GM12878 (cell line): ENCODE measurements around the gene ITPR2. TPM values are rescaled to one million over a fixed set of nuclear protein-coding genes. Genes with fewer than 3 reads are reported as not detected.

ENCODE experiments used
- ATAC-seq: fragments of 200-7000 bp; cut with Tn5 transposase; 3 replicates; pipeline ENCODE4 v1.9.1; 2020; ENCODE audit warnings: mild to moderate bottlenecking, moderate library complexity
- BruUV-seq: library from RNA; stranded (reverse); fragments of 400-500 nt; replicated peaks from 2 replicates; lab custom pipeline; 2021; lab: Mats Ljungman, UMichigan
- CTCF ChIA-PET: fragments of 300-600 bp; sonication (Branson Sonifier 250); formaldehyde crosslinking; extraction: SDS; loops from one replicate; lab custom pipeline; 2021; ENCODE audit warnings: inconsistent platforms; lab: Yijun Ruan, JAX
- POLR2A ChIA-PET: fragments of 350-600 bp; formaldehyde crosslinking; extraction: SDS; loops from one replicate; lab custom pipeline; 2021; ENCODE audit warnings: inconsistent platforms; lab: Charles Lee
- RAD21 ChIA-PET: fragments of 300-600 bp; sonication (Branson Sonifier 250); formaldehyde crosslinking; loops from one replicate; lab custom pipeline; 2023; ENCODE audit warnings: antibody characterized with exemption; ENCODE audit not compliant: unreplicated experiment; lab: Charles Lee
- SMC1A ChIA-PET: fragments of 300-600 bp; sonication (Branson Sonifier 250); formaldehyde crosslinking; loops from one replicate; lab custom pipeline; 2023; ENCODE audit not compliant: unreplicated experiment, uncharacterized antibody; lab: Charles Lee
- DNase-seq: peaks from one replicate; pipeline ENCODE4 v3.0.0-alpha.2; 2011; ENCODE audit warnings: low read depth, low spot score
- FAIRE-seq: peaks from 3 replicates; lab custom pipeline; 2011; peaks lifted over from hg19 to GRCh38; lab: Jason Lieb, UNC
- H2AFZ ChIP-seq: 2 replicates; pipeline ENCODE4 v1.6.0; 2011; ENCODE audit warnings: low read depth, low read length, control low read depth; ENCODE audit not compliant: control insufficient read depth
- H3K27ac ChIP-seq: 2 replicates; pipeline ENCODE4 v1.5.1; 2011; ENCODE audit warnings: control low read depth; ENCODE audit not compliant: control insufficient read depth, insufficient read depth
- H3K27me3 ChIP-seq, 2 experiments: replicated peaks in 1 of 2; 2 replicates each; pipeline versions ENCODE4 v1.6.0 to v1.6.1; 2011; ENCODE audit warnings: low read length in 1 of 2; ENCODE audit not compliant: control insufficient read depth in 2 of 2, insufficient read depth in 2 of 2
- H3K36me3 ChIP-seq, 2 experiments: 2 replicates each; pipeline ENCODE4 v1.5.1; 2011; ENCODE audit warnings: low read length in 1 of 2; ENCODE audit not compliant: control insufficient read depth in 2 of 2, insufficient read depth in 2 of 2
- H3K4me1 ChIP-seq: 2 replicates; pipeline ENCODE4 v1.6.1; 2011; ENCODE audit warnings: mild to moderate bottlenecking, low read length, moderate library complexity, mixed read lengths; ENCODE audit not compliant: control insufficient read depth, insufficient read depth
- H3K4me2 ChIP-seq: 2 replicates; pipeline ENCODE4 v1.6.0; 2011; ENCODE audit warnings: control low read depth; ENCODE audit not compliant: control insufficient read depth, insufficient read depth
- H3K4me3 ChIP-seq: fragments of 200-600 bp; sonication (generic); 2 replicates; pipeline ENCODE4 v1.5.1; 2016
- H3K79me2 ChIP-seq: 2 replicates; pipeline ENCODE4 v1.6.0; 2011; ENCODE audit warnings: low read length; ENCODE audit not compliant: control insufficient read depth, insufficient read depth
- H3K9ac ChIP-seq: 2 replicates; pipeline ENCODE4 v1.8.0; 2011; ENCODE audit warnings: low read length, control low read depth, mixed read lengths; ENCODE audit not compliant: control insufficient read depth, insufficient read depth
- H3K9me3 ChIP-seq: replicated peaks from 3 replicates; pipeline ENCODE4 v1.5.1; 2011; ENCODE audit warnings: mild to moderate bottlenecking, low read length; ENCODE audit not compliant: control insufficient read depth, insufficient read depth
- H4K20me1 ChIP-seq: 2 replicates; pipeline ENCODE4 v1.6.0; 2011; ENCODE audit not compliant: control insufficient read depth, insufficient read depth
- ASH2L ChIP-seq: fragments of 300-600, 200-600 bp; sonication (generic); IDR thresholded peaks from 2 replicates; pipeline ENCODE4 v1.6.1; 2017; ENCODE audit warnings: low read depth, mild to moderate bottlenecking, borderline replicate concordance
- BACH1 ChIP-seq: fragments of 450-650 bp; IDR thresholded peaks from 2 replicates; pipeline ENCODE4 v1.6.1; 2017; ENCODE audit warnings: mild to moderate bottlenecking, borderline replicate concordance
- EP300 ChIP-seq, 2 experiments: fragments of 150-350 bp in 1 of 2; IDR thresholded peaks; 2 replicates each; pipeline ENCODE4 v1.6.1; 2011 to 2012; ENCODE audit warnings: low read depth in 2 of 2, low read length in 2 of 2, borderline replicate concordance in 1 of 2, improper control_type of control experiment in 1 of 2, inconsistent platforms in 1 of 2; ENCODE audit not compliant: control insufficient read depth in 1 of 2
- FOXK2 ChIP-seq: fragments of 450-650 bp; IDR thresholded peaks from 2 replicates; pipeline ENCODE4 v1.6.1; 2017; ENCODE audit warnings: mild to moderate bottlenecking, moderate library complexity
- GABPA ChIP-seq: IDR thresholded peaks from 2 replicates; pipeline ENCODE4 v1.6.1; 2014; ENCODE audit warnings: antibody characterized with exemption, low read depth, mild to moderate bottlenecking, inconsistent platforms
- HDAC6 ChIP-seq: fragments of 200-600 bp; sonication (generic); IDR thresholded peaks from one replicate; pipeline ENCODE4 v1.8.0; 2017; ENCODE audit warnings: antibody characterized with exemption; ENCODE audit not compliant: unreplicated experiment
- KLF5 ChIP-seq: fragments of 450-650 bp; IDR thresholded peaks from 2 replicates; pipeline ENCODE4 v1.6.1; 2014; ENCODE audit warnings: mild to moderate bottlenecking; ENCODE audit not compliant: partially characterized antibody
- RB1 ChIP-seq: fragments of 450-650 bp; formaldehyde crosslinking; IDR thresholded peaks from 2 replicates; pipeline ENCODE4 v1.6.1; 2017; ENCODE audit warnings: mild to moderate bottlenecking, borderline replicate concordance
- RELA ChIP-seq: fragments of 450-650 bp; IDR thresholded peaks from 2 replicates; pipeline ENCODE4 v1.8.0; 2014; ENCODE audit warnings: borderline replicate concordance; ENCODE audit not compliant: partially characterized antibody
- SUZ12 ChIP-seq: fragments of 200-600 bp; sonication (generic); IDR thresholded peaks from one replicate; pipeline ENCODE4 v1.6.1; 2018; ENCODE audit warnings: antibody characterized with exemption, mild to moderate bottlenecking; ENCODE audit not compliant: unreplicated experiment
- TAF1 ChIP-seq: IDR thresholded peaks from 2 replicates; pipeline ENCODE4 v1.6.1; 2011; ENCODE audit warnings: mild to moderate bottlenecking, low read depth, low read length, borderline replicate concordance
- ZNF207 ChIP-seq: fragments of 450-650 bp; IDR thresholded peaks from 2 replicates; pipeline ENCODE4 v1.6.1; 2014; ENCODE audit warnings: antibody characterized with exemption, mild to moderate bottlenecking, borderline replicate concordance
- ZSCAN29 ChIP-seq: fragments of 450-650 bp; IDR thresholded peaks from 2 replicates; pipeline ENCODE4 v1.6.1; 2017; ENCODE audit warnings: mild to moderate bottlenecking, moderate library complexity
- ZZZ3 ChIP-seq: IDR thresholded peaks from 2 replicates; pipeline ENCODE4 v1.6.1; 2011; ENCODE audit warnings: low read depth; ENCODE audit not compliant: control insufficient read depth, insufficient read length
- WGBS: methylation state at CpG from one replicate; pipeline ENCODE4 v1.1.6; 2016; ENCODE audit warnings: low lambda C conversion rate; ENCODE audit not compliant: insufficient replicate concordance, insufficient coverage; ENCODE audit errors: missing lambda C conversion rate; 5-methylcytosine and 5-hydroxymethylcytosine counted together
- in situ Hi-C: fragments of 300-500 bp; cut with MboI; formaldehyde crosslinking; loops from 9 replicates; pipeline ENCODE4 v1.14.3; 2018; ENCODE audit warnings: mixed read lengths
- intact Hi-C: fragments of 100-400 bp; cut with micrococcal nuclease; formaldehyde crosslinking; loops from one replicate; pipeline ENCODE4 v1.14.2; 2022; ENCODE audit not compliant: unreplicated experiment
- polyA plus RNA-seq, 11 experiments: library from polyadenylated mRNA; depleted of rRNA in 4 of 11; unstranded in 6 of 11; stranded (reverse) in 5 of 11; fragments of >200 nt; fragmentation: Nextera tagmentation in 4 of 11; fragmentation: Illumina TruSeq in 1 of 11; extraction: Ambion mirVana in 4 of 11; extraction: Trizol in 1 of 11; gene quantifications; 1 replicate in 1 of 11; 2 replicates in 10 of 11; pipeline versions ENCODE4 v1.2.1 to v1.2.3, GENCODE V29; 2011 to 2016; ENCODE audit warnings: inconsistent platforms in 2 of 11, missing spikeins in 2 of 11, low read depth in 1 of 11
- total RNA-seq, 4 experiments: library from RNA; depleted of rRNA in 3 of 4; stranded (reverse); fragments of >200 nt in 3 of 4; fragmentation: Illumina TruSeq in 1 of 4; extraction: Trizol in 1 of 4; gene quantifications; 2 replicates each; pipeline versions ENCODE4 v1.2.1 to v1.2.3, GENCODE V29; 2013 to 2021
- TF ChIP-seq, protein P1 (sequence below): fragments of 150-350 bp; IDR thresholded peaks from 2 replicates; pipeline ENCODE4 v1.6.1; 2016; ENCODE audit warnings: low read depth, low read length

The ITPR2 gene
- total and polyA plus RNA-seq, 10 of the 15 experiments (the other 5 are each of a cell fraction or from before 2014, with no cell fraction given), result 7.5 to 76.2 (median 47.1) TPM

DNA sequence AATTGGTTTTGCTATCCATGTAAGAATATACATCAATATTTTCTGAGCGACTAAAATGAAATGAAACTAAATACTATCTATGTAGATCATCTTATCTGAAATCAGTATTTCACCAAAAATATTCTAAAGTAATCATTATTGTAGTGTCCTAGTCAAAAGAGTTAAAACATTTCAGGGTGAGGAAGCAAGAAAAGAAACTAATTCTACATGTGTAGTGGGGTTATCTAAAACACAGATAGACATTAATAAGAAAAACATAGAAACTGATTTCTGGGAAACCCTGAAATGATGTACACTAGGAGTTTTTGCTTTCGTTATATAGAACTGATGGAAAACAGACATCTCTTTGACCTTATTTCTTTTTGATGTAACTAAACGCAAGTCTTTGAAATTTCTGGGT is 379.7 kb downstream of the ITPR2 start (continued):
- TF ChIP-seq SUZ12 (no peak), RELA (no peak), FOXK2 (no peak)
- TF ChIP-seq, all 136 proteins: peak for 0

DNA sequence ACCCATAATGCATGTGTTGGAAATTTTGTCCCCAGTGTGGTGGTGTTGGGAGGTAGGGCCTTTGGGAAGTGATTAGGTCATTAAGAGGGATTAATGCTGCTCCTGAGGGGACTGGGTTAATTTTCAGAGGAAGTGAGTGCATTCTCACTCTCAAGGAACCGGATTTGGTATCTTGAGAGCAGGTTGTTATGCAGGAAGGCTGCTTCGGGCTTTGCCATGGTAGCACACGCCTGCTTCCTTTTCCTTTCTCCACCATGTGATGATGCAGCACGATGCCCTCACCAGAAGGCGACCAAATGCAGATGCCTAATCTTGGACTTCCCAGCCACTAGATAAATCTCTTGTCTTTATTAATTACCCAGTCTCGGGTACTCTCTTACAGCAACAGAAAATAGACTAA is 380.5 kb downstream of the ITPR2 start:
- no peak overlapping the region for H3K4me2 ChIP-seq
- WGBS, result 87% methylated on average over 6 of the region's 6 CpGs
- no peaks in the 10 kb centered on the region for H3K9me3 ChIP-seq
- no TSS peak for BruUV-seq
- no peaks in the 10 kb centered on the region for H3K4me1 ChIP-seq
- FAIRE-seq (no peak), DNase-seq (no peak), ATAC-seq (no peak)
- no peaks in the 10 kb centered on the region for H4K20me1 ChIP-seq
- H3K4me3 ChIP-seq, result no peak overlapping the region
- ChIA-PET POLR2A (no interaction called here), SMC1A (no interaction called here), CTCF (no interaction called here), RAD21 (no interaction called here)
- in situ Hi-C loops, result no loop called here
- intact Hi-C loops, result no loop called here
- H3K36me3 ChIP-seq, result no peaks in the 10 kb centered on the region
- H3K9ac ChIP-seq, result no peak overlapping the region
- H2AFZ ChIP-seq, result no peak overlapping the region
- H3K79me2 ChIP-seq, result no peaks in the 10 kb centered on the region
- TF ChIP-seq EP300 (IDR thresholded peaks at IDR 0.05; ENCODE audit: borderline replicate concordance in 1 of 2, control insufficient read depth in 1 of 2, low read depth in 2 of 2, low read length in 2 of 2) (no peak), RB1 (no peak)
- H3K27ac ChIP-seq, result no peak overlapping the region
- no peaks in the 10 kb centered on the region for H3K27me3 ChIP-seq

DNA sequence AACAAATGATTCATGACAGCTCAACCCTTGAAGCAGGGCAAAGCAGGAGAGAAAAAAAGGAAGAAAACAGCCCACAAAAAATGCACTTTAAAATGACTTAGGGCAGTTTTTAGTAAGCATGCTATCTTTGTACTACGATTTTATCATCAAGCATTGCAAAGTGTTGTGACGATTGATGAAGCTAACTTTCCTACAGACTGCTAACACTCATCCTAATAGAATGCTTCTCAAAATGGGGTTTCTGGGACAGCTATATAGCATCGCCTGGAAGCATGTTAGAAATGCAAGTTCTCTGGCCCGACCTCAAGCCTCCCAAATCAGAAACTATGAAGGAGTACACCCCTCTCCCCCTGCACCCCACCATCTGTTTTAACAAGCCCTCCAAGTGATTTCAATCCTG is 381.2 kb downstream of the ITPR2 start:
- ChIA-PET POLR2A (no interaction called here), SMC1A (no interaction called here), RAD21 (no interaction called here), CTCF (no interaction called here)
- intact Hi-C loops, result no loop called here
- H3K4me1 ChIP-seq, result no peaks in the 10 kb centered on the region
- 75% methylated on average over 4 of the region's 4 CpGs for WGBS
- H4K20me1 ChIP-seq, result no peaks in the 10 kb centered on the region
- no TSS peak for BruUV-seq
- no peak overlapping the region for H2AFZ ChIP-seq
- no peaks in the 10 kb centered on the region for H3K79me2 ChIP-seq
- H3K27ac ChIP-seq, result no peak overlapping the region
- no peaks in the 10 kb centered on the region for H3K9me3 ChIP-seq
- H3K9ac ChIP-seq, result no peak overlapping the region
- no peak overlapping the region for H3K4me2 ChIP-seq
- no peaks in the 10 kb centered on the region for H3K36me3 ChIP-seq
- DNase-seq, result no peak
- H3K4me3 ChIP-seq, result no peak overlapping the region
- no peak for ATAC-seq
- no peaks in the 10 kb centered on the region for H3K27me3 ChIP-seq
- no peak for FAIRE-seq
- in situ Hi-C loops, result no loop called here
- TF ChIP-seq BACH1 (no peak), ZNF207 (no peak), GABPA (no peak), HDAC6 (no peak), TAF1 (no peak), ZSCAN29 (no peak), KLF5 (no peak), ASH2L (no peak), ZZZ3 (no peak)
- TF ChIP-seq, protein P1, sequence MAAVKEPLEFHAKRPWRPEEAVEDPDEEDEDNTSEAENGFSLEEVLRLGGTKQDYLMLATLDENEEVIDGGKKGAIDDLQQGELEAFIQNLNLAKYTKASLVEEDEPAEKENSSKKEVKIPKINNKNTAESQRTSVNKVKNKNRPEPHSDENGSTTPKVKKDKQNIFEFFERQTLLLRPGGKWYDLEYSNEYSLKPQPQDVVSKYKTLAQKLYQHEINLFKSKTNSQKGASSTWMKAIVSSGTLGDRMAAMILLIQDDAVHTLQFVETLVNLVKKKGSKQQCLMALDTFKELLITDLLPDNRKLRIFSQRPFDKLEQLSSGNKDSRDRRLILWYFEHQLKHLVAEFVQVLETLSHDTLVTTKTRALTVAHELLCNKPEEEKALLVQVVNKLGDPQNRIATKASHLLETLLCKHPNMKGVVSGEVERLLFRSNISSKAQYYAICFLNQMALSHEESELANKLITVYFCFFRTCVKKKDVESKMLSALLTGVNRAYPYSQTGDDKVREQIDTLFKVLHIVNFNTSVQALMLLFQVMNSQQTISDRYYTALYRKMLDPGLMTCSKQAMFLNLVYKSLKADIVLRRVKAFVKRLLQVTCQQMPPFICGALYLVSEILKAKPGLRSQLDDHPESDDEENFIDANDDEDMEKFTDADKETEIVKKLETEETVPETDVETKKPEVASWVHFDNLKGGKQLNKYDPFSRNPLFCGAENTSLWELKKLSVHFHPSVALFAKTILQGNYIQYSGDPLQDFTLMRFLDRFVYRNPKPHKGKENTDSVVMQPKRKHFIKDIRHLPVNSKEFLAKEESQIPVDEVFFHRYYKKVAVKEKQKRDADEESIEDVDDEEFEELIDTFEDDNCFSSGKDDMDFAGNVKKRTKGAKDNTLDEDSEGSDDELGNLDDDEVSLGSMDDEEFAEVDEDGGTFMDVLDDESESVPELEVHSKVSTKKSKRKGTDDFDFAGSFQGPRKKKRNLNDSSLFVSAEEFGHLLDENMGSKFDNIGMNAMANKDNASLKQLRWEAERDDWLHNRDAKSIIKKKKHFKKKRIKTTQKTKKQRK, result no peak
